ENCODE data around the gene GALNT11. TPM values are rescaled to one million over a fixed set of nuclear protein-coding genes. Genes with fewer than 3 reads are reported as not detected.
A peak's percentile ranks its signal among the peaks of the same experiment; 100 is the strongest.

Gene GALNT11
- total and polyA plus RNA-seq, 2 of the 4 experiments (the other 2 are of a cell fraction), result 24.4 to 29.3 TPM

- ATAC-seq (ENCODE audit: low read depth) (no peak), DNase-seq (peak; percentile 10)
- BruUV-seq (replicated peaks), result no TSS peak
- TF ChIP-seq RFX5 (IDR thresholded peaks at IDR 0.05; ENCODE audit: low read depth, low read length) (no peak), ELK1 (IDR thresholded peaks at IDR 0.05; ENCODE audit: borderline replicate concordance, low read depth, low read length) (no peak)
- no peak overlapping the region for H3K4ac ChIP-seq (ENCODE audit: low read depth, low read length)
- in situ Hi-C loops (cut with MboI; ENCODE audit: low sequenced_read_pairs) (no loop called here), intact Hi-C loops (cut with micrococcal nuclease) (no loop called here), dilution Hi-C loops (cut with HindIII; ENCODE audit: low sequenced_read_pairs, unreplicated experiment) (no loop called here)
- H4K20me1 ChIP-seq (ENCODE audit: insufficient read depth, low read length), result no peaks in the 10 kb centered on the region
- ChIA-PET CTCF (no interaction called here), POLR2A (ENCODE audit: unreplicated experiment) (no interaction called here)
- H3K56ac ChIP-seq (ENCODE audit: extremely low read depth, insufficient read depth, low read length), result no peak overlapping the region
- H3K9ac ChIP-seq (ENCODE audit: low read depth, low read length), result no peak overlapping the region
- H4K5ac ChIP-seq (ENCODE audit: low read depth, low read length), result no peak overlapping the region
- H3K9me1 ChIP-seq (ENCODE audit: insufficient read depth, low read length), result peaks cover 26% of the 10 kb centered on the region
- no peak overlapping the region for H3K4me3 ChIP-seq (ENCODE audit: insufficient read depth, low read depth, low read length)
- H3K18ac ChIP-seq (ENCODE audit: low read depth, low read length), result no peak overlapping the region
- H2BK20ac ChIP-seq (ENCODE audit: low read depth, low read length), result no peak overlapping the region
- H3K27me3 ChIP-seq (ENCODE audit: control insufficient read depth, insufficient read depth, low read length), result no peaks in the 10 kb centered on the region
- H3K27ac ChIP-seq (ENCODE audit: insufficient read depth, low read length), result no peak overlapping the region
- H3K79me1 ChIP-seq (ENCODE audit: low read depth in 1 of 2, low read length in 2 of 2), result peaks cover 5 to 15% of the 10 kb centered on the region in 2 experiments
- 100% methylated on average over 2 of the region's 7 CpGs; no CpG with 5 or more reads in 1 of the 2 experiments for WGBS, 2 experiments (ENCODE audit: extremely low coverage in 2 of 2, insufficient read length in 1 of 2)
- H2BK15ac ChIP-seq (ENCODE audit: low read depth, low read length), result no peak overlapping the region
- peaks cover 37% of the 10 kb centered on the region for H3K36me3 ChIP-seq (ENCODE audit: control insufficient read depth, insufficient read depth, low read length)
- H3K4me1 ChIP-seq (ENCODE audit: control insufficient read depth, insufficient read depth, low read length), result no peaks in the 10 kb centered on the region
- H3K23ac ChIP-seq (ENCODE audit: low read depth, low read length), result no peak overlapping the region
- H2BK5ac ChIP-seq (ENCODE audit: low read depth, low read length, poor library complexity, severe bottlenecking), result no peak overlapping the region
- no peak overlapping the region for H3K14ac ChIP-seq (replicated peaks; ENCODE audit: low read depth, low read length)
- H2AFZ ChIP-seq (replicated peaks; ENCODE audit: low read length, poor library complexity), result no peak overlapping the region
- no peak overlapping the region for H4K8ac ChIP-seq (ENCODE audit: low read depth in 2 of 2, low read length in 2 of 2)
- no peaks in the 10 kb centered on the region for H3K9me3 ChIP-seq (ENCODE audit: control insufficient read depth, insufficient read depth, low read length)
- no peak overlapping the region for H2BK120ac ChIP-seq (ENCODE audit: low read depth, low read length)
- no peak overlapping the region for H4K91ac ChIP-seq (ENCODE audit: insufficient read depth, low read depth, low read length)
- no peak overlapping the region for H3K4me2 ChIP-seq (ENCODE audit: low read depth, low read length)
- H2AK5ac ChIP-seq (ENCODE audit: low read depth, low read length), result no peak overlapping the region
- peak overlapping the region; percentile 19 for H2AK9ac ChIP-seq (replicated peaks; ENCODE audit: low read depth, low read length, poor library complexity)
These were observed 112.1 kb downstream of the GALNT11 start for GRCh38 chr7:152137476-152138025.

Measured in IMR-90 (cell line).